ENCODE data around the gene PPFIA2.
"Not testable (repeated sequence)": the region's sequence is repeated elsewhere in the genome, so short reads cannot be mapped to it uniquely, and the experiment has no call there.

Gene PPFIA2

DNA sequence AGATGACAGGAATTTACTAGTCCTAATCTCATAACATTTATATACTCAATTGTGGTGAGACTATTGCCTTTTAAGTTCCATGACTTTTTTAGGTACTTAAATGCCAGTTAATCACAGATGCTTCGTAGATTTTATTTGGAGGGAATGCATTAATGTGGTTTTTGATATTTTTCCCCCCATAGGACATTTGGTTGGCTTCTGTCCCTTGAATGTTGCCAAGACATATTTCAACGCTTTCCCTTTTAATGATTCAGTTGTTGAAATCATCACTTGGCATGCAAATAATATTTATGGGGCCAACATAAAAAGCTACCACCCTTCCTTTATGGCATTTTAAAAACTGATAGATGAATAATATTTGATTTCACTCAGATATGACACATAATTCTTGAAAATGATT is 509.2 kb downstream of the PPFIA2 start:
- Mint-ChIP-seq H3K4me3 (no peak overlapping the region), H3K4me1 (ENCODE audit: low read depth) (no peaks in the 10 kb centered on the region), H3K9me3 (peaks cover 3% of the 10 kb centered on the region), H3K27ac (no peak overlapping the region), H3K27me3 (no peaks in the 10 kb centered on the region), H3K36me3 (ENCODE audit: low read depth) (no peaks in the 10 kb centered on the region)
- no peak for DNase-seq

DNA sequence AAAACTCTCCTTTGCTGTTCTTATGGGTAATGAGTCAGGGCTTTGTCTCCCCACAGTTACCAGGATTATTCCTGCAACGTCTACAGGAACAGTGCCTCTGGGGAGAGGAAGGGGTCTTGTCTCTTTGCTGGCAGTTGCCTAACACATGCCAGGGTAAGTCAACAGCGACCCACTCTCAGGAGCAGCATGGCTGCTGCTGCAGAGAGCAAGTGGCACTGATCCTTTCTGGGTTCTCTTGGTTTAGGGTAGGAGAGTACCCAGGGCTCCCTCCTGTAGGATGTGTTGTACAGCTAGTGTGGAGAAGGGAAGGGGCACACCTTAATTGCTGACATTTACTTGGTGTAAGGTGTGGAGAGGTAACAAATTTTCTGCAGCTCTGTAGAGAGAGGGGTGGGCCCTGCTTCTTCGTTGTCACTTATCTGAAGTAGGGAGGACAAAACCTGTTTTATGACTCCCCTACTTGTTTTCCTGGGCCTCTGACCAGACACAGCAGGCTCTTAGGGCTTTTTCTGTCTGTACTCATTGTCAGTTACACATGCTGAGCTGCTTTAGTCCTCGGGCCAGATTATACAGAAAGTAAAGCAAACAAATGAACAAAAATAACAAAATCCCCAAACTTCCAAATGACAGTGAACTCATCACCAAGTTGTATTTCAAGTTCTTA is 513.1 kb downstream of the PPFIA2 start:
- H3K36me3 Mint-ChIP-seq (ENCODE audit: low read depth): no peaks in the 10 kb centered on the region
- no peak overlapping the region for H3K4me3 Mint-ChIP-seq
- H3K27me3 Mint-ChIP-seq: no peaks in the 10 kb centered on the region
- H3K27ac Mint-ChIP-seq: no peak overlapping the region
- no peak for DNase-seq
- no peaks in the 10 kb centered on the region for H3K4me1 Mint-ChIP-seq (ENCODE audit: low read depth)
- peaks cover 6% of the 10 kb centered on the region for H3K9me3 Mint-ChIP-seq

DNA sequence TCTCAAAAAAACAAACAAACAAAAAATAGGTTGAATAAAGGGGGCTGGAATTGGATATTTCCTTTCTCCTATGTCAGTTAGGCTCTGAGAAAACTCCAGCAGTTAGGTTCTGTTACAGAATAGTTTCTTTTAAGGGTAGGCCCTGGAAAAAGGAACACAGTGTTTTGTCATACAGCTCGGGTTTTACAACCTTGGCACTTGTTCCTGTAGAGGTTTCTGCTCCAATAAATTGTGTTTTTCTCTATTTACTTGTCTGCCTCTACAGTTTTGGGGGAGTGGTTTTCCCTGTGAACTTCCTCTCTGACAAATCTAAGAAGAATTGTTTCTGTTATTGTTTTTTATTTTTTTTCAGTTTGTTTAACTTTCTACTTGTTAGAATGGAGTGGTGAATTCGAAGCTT is 513.7 kb downstream of the PPFIA2 start:
- Mint-ChIP-seq H3K27ac (no peak overlapping the region), H3K27me3 (no peaks in the 10 kb centered on the region), H3K4me3 (no peak overlapping the region), H3K36me3 (ENCODE audit: low read depth) (no peaks in the 10 kb centered on the region), H3K9me3 (peaks cover 6% of the 10 kb centered on the region), H3K4me1 (ENCODE audit: low read depth) (no peaks in the 10 kb centered on the region)
- no peak for DNase-seq

DNA sequence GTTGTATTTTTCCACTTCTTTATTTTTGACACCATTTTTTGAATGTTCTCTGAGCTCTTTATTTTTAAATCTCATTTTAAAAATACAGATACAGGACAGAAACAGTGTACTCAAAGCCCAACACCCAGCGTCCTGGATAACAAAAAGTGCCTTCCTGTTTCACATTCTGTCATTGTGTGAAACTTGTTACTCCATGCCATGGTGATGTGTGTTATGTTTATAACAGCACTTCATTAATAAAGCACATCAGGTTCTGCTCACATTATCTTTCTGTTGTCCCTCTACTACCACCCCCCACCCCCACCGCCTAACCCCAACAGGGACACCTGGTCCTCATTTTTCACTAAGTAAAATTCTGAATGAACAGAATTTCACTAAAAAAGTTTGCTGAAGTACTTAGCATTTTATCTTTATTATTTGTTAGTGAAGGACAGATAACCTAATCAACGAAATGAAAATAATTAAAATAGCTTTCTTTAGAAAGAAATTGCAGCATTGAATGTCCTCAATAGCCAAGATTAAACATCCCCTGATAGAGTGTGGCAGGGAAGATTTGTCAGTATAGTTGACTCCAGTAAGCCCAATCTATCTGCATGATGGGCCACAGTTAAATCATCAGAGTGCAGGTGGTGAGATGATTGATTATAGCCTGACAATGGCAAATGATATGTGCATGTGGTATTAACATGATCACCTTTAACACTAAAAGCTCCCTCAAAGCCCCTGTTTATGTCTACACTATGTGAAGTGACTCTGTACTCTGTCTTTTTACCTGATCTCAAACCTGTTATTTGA is 527.4 kb downstream of the PPFIA2 start:
- Mint-ChIP-seq H3K9me3 (peaks cover 2% of the 10 kb centered on the region), H3K4me1 (ENCODE audit: low read depth) (no peaks in the 10 kb centered on the region), H3K36me3 (ENCODE audit: low read depth) (no peaks in the 10 kb centered on the region), H3K27ac (no peak overlapping the region), H3K27me3 (no peaks in the 10 kb centered on the region), H3K4me3 (no peak overlapping the region)
- no peak for DNase-seq

DNA sequence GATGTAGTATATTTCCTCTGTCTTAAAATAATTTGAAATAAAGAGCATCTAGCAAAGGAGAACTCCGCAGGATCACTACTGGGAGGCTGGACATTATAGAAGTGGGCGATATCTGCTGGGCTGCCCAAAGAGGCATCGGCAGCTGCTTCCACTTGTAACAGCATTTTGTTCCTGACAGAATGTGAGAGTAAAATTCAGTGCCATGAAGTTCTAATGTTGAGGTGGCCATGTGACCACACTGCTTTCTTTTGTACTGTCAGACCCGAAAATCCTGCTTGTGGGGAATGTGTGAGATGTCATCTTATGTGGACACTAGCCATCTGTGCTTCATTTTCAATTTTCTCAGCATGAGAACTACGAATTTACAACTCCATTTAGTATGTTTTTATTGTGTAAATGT is 529.4 kb downstream of the PPFIA2 start:
- DNase-seq: no peak

DNA sequence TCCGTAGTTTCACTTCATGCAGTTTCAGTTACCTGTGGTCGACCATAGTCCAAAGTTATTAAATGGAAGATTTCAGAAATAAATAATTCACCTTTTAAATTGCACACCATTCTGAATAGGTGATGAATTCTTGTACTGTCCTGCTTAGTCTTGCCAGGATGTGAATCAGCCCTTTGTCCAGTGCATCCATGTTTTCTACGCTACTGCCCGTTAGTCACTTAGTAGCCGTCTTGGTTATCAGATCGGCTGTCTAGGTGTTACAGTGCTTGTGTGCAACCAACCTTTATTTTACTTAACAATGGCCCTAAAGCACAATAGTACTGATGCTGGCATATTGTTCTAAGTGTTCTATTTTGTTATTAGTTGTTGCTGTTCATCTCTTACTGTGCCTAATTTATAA is 534.5 kb downstream of the PPFIA2 start:
- Mint-ChIP-seq H3K9me3 (no peaks in the 10 kb centered on the region), H3K27me3 (no peaks in the 10 kb centered on the region), H3K27ac (no peak overlapping the region), H3K4me1 (ENCODE audit: low read depth) (no peaks in the 10 kb centered on the region), H3K4me3 (no peak overlapping the region), H3K36me3 (ENCODE audit: low read depth) (no peaks in the 10 kb centered on the region)
- no peak for DNase-seq

More for the DNA sequence above, 529.4 kb downstream of the PPFIA2 start:
- Mint-ChIP-seq H3K9me3 (no peaks in the 10 kb centered on the region), H3K27me3 (no peaks in the 10 kb centered on the region), H3K36me3 (ENCODE audit: low read depth) (no peaks in the 10 kb centered on the region), H3K4me1 (ENCODE audit: low read depth) (no peaks in the 10 kb centered on the region), H3K27ac (no peak overlapping the region), H3K4me3 (no peak overlapping the region)

DNA sequence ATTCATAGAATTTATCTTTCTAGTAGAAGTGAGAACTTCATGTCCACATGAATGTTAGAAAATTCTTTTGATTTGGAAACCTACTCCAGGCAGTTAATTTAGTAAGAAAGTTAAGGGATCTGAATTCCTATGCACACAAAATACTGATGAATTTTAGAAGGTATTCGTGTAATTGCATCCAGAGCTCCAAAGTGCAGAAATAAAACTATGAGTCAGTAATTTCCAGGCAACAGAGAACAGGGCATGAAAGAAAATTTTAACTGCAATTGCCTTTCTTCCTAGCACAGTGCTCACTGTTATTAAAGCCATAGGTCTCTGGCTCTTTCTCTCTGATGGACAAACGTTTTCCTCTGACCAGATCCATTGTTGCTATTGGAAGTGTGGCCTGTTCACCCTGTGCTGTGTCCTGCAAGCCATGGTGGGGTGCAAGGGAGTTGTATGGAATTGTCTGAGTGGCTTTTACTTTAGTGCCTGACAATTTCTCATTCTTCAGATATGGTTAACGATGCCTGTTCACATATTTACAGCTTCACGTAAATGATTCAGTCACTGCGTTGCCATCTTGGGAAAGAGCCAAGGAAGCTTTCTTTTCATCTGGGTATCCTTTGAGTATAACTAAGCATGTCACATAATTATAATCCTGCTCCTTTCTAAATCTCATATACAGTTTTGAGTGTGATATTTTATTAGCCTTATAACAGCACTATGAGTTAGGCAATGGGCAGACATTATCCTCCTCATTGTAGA is 536.1 kb downstream of the PPFIA2 start:
- DNase-seq: no peak
- no peak overlapping the region for H3K4me3 Mint-ChIP-seq
- H3K36me3 Mint-ChIP-seq (ENCODE audit: low read depth): no peaks in the 10 kb centered on the region
- H3K27ac Mint-ChIP-seq: no peak overlapping the region
- H3K4me1 Mint-ChIP-seq (ENCODE audit: low read depth): no peaks in the 10 kb centered on the region
- H3K27me3 Mint-ChIP-seq: no peaks in the 10 kb centered on the region
- H3K9me3 Mint-ChIP-seq: no peaks in the 10 kb centered on the region

DNA sequence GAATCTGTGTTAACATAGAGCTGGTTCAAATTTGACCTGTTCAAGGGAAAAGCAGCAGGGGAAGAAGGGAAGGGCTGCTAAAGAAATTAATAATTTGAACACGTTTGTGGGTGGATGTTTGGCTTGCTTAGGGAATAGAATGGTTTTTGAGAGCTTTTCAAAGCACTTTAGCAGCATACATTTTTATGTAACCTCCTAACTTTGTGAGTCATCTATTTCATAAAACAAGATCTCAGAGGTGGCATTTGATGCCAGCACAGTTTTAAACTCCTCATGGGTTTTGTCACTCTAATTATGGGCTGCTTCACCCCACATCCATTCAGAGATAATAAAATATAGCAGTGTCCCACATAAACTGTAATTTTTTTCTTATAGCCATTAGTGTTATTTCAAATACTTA is 537.5 kb downstream of the PPFIA2 start:
- H3K9me3 Mint-ChIP-seq: no peaks in the 10 kb centered on the region
- H3K4me1 Mint-ChIP-seq (ENCODE audit: low read depth): no peaks in the 10 kb centered on the region

DNA sequence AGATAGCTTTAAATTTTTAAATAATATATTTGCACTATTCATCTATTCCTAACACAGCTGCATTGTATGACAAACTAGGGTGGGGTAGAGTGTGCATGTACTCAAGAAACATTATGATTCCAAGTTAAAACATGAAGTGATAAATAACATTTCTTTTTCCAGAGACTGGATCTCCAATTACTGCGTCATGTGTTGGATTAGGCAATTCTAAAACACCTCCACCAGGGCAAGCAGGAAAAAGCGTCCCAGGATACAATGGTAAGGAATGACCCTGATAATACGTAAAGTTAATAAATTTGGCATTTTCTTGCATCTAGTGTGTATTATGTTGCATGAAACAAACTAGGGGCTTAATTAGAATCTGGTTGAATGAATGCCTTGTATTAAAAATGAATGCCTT is 542.4 kb downstream of the PPFIA2 start:
- no peak overlapping the region for H3K27ac Mint-ChIP-seq
- no peaks in the 10 kb centered on the region for H3K36me3 Mint-ChIP-seq (ENCODE audit: low read depth)
- H3K9me3 Mint-ChIP-seq: no peaks in the 10 kb centered on the region
- no peaks in the 10 kb centered on the region for H3K27me3 Mint-ChIP-seq
- no peak overlapping the region for H3K4me3 Mint-ChIP-seq
- H3K4me1 Mint-ChIP-seq (ENCODE audit: low read depth): no peaks in the 10 kb centered on the region
- no peak for DNase-seq

More for the DNA sequence above, 537.5 kb downstream of the PPFIA2 start:
- no peak for DNase-seq
- H3K27ac Mint-ChIP-seq: no peak overlapping the region
- no peaks in the 10 kb centered on the region for H3K27me3 Mint-ChIP-seq
- H3K36me3 Mint-ChIP-seq (ENCODE audit: low read depth): no peaks in the 10 kb centered on the region
- H3K4me3 Mint-ChIP-seq: no peak overlapping the region

DNA sequence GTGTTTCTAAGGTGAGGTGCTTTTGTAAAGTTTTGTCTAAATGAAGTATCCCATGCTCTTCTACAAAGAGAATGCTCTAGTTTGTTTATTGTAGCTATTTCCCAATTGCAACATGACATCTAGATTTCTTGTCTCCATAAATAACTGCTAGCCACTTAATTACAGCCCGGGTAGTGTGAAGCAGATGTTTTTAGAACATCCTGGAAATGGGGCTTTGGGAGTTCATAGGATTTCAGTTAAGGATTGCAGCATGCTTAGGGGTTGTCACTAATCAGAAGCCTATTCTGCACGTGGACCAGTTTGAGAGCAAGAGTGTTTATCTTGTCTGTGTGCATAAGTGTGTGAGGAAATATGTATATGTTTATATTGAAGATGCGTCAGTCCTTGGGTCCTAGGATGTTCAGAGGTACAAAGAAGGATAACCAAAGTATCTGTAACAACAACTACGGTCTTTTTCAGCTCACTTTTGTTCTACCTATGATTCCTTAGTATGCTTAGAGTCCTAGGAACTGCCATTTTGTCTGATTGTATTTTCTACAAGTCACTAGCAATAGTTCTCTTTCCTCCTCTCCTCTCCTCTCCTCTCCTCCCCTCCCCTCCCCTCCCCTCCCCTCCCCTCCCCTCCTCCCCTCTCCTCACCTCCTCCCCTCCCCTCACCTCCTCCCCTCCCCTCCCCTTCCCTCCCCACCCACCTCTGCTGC is 546.0 kb downstream of the PPFIA2 start:
- H3K36me3 Mint-ChIP-seq (ENCODE audit: low read depth): no peaks in the 10 kb centered on the region
- no peak for DNase-seq
- no peak overlapping the region for H3K27ac Mint-ChIP-seq
- no peaks in the 10 kb centered on the region for H3K4me1 Mint-ChIP-seq (ENCODE audit: low read depth)
- H3K27me3 Mint-ChIP-seq: no peaks in the 10 kb centered on the region
- H3K9me3 Mint-ChIP-seq: no peaks in the 10 kb centered on the region
- no peak overlapping the region for H3K4me3 Mint-ChIP-seq

DNA sequence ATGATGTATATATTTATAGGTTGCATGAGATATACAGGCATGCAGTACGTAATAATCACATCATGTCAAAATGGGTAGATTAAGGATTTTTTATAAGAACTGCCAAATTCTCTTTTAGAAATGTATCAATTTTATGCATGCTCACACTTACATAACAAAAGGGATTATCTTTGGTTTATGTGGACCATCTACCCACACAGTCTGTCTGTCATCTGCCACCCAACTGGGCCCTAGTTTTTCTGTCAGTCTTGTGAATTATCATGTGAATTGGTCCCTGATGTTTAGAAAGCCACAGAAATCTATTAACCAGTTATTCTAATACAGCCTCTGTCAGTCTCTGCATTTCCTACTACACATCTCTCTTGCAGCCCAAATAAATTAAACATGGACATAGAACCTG is 547.8 kb downstream of the PPFIA2 start:
- no peak for DNase-seq
- no peak overlapping the region for H3K27ac Mint-ChIP-seq
- H3K9me3 Mint-ChIP-seq: no peaks in the 10 kb centered on the region
- H3K36me3 Mint-ChIP-seq (ENCODE audit: low read depth): no peaks in the 10 kb centered on the region
- H3K27me3 Mint-ChIP-seq: no peaks in the 10 kb centered on the region
- no peak overlapping the region for H3K4me3 Mint-ChIP-seq
- no peaks in the 10 kb centered on the region for H3K4me1 Mint-ChIP-seq (ENCODE audit: low read depth)

DNA sequence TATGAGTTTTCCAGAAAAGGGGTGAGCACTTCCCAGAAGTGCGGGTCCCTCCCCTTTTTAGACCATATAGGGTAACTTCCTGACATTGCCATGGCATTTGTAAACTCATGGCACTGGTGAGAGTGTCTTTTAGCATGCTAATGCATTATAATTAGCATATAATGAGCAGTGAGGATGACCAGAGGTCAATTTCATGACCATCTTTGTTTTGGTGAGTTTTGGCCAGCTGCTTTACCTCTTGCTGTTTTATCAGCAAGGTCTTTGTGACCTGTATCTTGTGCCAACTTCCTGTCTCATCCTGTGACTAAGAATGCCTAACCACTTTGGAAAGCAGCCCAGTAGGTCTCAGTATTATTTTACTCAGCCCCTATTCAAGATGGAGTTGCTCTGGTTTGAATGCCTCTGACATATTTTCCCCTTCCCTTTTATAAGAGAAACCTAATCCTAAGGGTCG is 549.4 kb downstream of the PPFIA2 start:
- not testable (repeated sequence) for H3K9me3 Mint-ChIP-seq; H3K4me3 Mint-ChIP-seq; H3K4me1 Mint-ChIP-seq (ENCODE audit: low read depth); H3K36me3 Mint-ChIP-seq (ENCODE audit: low read depth); H3K27ac Mint-ChIP-seq; H3K27me3 Mint-ChIP-seq; DNase-seq

DNA sequence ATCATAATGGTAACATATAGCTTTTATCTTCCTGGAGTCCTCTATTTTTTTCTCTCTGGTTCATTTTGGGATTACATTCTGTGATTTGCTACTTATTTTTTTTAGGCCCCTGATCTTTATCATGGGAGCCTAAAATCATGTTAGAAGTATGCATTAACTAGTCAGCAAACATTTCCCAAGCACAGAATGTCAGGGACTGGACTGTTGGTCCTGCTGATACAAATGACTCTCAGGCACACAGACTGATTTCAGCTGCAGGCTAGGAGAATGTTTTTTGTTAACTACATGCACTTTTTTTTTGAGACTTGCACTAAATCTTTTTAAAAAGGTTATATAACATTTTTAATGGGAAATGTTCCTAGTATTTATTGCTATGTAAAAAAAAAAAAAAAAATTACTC is 550.1 kb downstream of the PPFIA2 start:
- DNase-seq: no peak
- H3K36me3 Mint-ChIP-seq (ENCODE audit: low read depth): no peaks in the 10 kb centered on the region
- peaks cover 3% of the 10 kb centered on the region for H3K9me3 Mint-ChIP-seq
- H3K27me3 Mint-ChIP-seq: no peaks in the 10 kb centered on the region
- H3K4me1 Mint-ChIP-seq (ENCODE audit: low read depth): no peaks in the 10 kb centered on the region
- H3K27ac Mint-ChIP-seq: no peak overlapping the region
- H3K4me3 Mint-ChIP-seq: no peak overlapping the region

DNA sequence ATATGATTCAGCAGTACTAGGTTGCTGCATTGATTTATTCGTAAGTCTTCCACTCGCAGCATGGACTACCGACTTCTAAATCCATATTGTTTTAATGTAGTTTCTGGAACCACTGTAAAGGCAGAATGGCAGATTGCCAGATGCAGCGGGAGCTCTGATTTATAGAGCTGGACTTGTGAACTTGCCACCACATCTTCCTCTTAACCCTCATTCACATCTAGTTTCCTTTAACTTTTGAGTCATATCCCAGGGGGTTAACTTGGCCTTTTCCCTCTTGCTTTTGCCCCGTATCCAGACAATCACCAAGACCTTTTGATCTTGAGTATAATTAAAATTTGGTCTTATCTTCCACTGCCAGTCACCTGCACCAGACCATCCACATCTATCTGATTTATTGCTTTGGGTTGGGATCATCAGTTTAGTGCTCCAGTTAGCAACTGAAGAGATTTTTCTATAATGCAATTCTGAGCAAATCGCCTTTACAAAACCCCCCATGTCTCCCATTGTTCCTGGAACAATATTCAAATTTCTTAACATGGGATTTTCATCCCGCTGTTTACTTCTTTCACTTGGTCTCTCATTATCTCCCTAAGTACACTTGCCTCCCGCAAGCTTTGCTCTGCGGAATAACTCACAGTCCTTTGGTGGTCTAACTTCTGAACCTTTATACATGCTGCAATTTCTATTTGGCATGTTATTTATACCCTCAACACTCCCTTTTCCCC is 550.8 kb downstream of the PPFIA2 start:
- Mint-ChIP-seq H3K4me3 (no peak overlapping the region), H3K9me3 (peaks cover 3% of the 10 kb centered on the region), H3K36me3 (ENCODE audit: low read depth) (no peaks in the 10 kb centered on the region), H3K4me1 (ENCODE audit: low read depth) (no peaks in the 10 kb centered on the region), H3K27ac (no peak overlapping the region), H3K27me3 (no peaks in the 10 kb centered on the region)
- DNase-seq: no peak

Measured in activated T-cell treated with anti-CD3 and anti-CD28 coated beads, Interleukin-2, amount 50 U/mL, for 24 hours (primary cell).